HG03139 (cell line): ENCODE measurements around the gene ANO7.

Source experiments
- ATAC-seq: cut with Tn5 transposase; IDR thresholded peaks from one replicate; pipeline ENCODE4 v1.9.1; 2021; ENCODE audit not compliant: unreplicated experiment

Gene ANO7, protein sequence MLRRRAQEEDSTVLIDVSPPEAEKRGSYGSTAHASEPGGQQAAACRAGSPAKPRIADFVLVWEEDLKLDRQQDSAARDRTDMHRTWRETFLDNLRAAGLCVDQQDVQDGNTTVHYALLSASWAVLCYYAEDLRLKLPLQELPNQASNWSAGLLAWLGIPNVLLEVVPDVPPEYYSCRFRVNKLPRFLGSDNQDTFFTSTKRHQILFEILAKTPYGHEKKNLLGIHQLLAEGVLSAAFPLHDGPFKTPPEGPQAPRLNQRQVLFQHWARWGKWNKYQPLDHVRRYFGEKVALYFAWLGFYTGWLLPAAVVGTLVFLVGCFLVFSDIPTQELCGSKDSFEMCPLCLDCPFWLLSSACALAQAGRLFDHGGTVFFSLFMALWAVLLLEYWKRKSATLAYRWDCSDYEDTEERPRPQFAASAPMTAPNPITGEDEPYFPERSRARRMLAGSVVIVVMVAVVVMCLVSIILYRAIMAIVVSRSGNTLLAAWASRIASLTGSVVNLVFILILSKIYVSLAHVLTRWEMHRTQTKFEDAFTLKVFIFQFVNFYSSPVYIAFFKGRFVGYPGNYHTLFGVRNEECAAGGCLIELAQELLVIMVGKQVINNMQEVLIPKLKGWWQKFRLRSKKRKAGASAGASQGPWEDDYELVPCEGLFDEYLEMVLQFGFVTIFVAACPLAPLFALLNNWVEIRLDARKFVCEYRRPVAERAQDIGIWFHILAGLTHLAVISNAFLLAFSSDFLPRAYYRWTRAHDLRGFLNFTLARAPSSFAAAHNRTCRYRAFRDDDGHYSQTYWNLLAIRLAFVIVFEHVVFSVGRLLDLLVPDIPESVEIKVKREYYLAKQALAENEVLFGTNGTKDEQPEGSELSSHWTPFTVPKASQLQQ

DNA sequence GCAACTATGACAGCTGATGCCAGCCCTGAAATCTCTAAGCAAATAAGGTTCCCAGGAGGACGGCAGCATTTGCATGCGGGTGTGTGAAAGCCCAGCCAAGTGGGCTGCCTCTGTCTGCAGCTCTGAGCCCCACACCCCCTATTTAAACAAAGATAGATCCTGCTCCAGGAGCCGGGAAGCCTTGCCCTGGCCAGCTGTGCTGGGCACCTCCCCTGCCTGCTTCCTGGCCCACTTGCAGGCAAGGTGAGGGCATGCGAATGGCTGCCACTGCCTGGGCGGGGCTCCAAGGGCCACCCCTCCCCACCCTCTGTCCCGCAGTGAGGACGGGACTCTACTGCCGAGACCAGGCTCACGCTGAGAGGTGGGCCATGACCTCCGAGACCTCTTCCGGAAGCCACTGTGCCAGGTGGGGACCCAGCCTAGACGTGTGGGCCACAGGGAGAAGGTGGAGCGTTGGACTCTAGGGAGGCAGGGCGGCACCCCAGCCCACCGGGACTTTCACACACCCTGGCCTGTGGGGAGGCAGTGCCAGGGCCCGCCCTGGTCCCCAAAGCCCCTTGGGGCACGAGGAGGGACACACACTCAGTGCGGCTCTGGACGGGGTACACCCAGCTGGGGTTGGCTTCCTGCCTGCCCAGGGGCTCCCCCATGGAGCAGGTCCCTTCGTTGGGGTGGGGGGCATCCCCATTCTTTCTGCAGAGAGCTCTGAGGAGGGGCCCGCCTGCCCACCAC is at the start of gene ANO7:
Gene ANO7 (plus strand): TSS at position 317 of the 732 bp plus-strand sequence. CDS start 1,387 bp downstream, outside the sequence.
- no peak for ATAC-seq

DNA sequence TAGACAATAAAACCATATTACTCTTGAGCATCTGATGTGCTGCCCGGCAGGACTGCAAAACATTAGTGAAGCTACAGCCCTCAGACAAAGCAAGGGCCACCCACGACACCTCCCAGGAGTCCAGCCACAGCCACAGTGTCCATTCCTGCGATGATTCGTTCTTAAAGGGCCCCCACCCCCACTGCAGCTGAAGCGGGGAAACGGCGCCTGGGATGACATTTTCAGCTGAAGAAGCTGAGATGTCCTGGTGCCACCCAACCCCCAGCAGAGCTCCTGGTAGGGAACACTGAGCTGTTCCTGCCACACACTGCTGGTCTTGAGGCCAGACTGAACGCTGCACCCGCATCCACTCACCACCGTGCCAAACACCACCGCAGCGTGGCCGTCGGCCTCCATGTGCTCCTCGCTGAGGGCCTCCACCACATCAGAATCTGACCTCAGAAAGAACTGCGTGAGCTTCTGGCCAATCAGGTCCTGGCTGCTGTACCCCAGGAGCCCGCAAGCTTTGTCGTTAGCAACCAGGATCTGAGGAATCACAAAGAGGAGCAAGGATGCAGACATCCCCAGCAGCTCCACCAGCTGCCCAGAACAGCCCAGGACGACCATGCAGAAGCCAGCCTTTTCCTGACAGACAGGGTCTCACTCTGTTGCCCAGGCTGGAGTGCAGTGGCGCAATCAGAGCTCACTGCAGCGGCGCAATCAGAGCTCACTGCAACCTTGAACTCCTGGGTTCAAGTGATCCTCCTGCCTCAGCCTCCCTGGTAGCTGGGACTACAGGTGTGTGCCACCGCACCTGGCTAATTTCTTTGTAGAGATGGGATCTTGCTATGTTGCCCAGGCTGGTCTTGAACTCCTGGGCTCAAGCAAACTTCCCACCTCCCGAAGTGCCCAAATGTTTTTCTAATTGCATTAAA is 48.7 kb upstream of the ANO7 start:
- no peak for ATAC-seq

DNA sequence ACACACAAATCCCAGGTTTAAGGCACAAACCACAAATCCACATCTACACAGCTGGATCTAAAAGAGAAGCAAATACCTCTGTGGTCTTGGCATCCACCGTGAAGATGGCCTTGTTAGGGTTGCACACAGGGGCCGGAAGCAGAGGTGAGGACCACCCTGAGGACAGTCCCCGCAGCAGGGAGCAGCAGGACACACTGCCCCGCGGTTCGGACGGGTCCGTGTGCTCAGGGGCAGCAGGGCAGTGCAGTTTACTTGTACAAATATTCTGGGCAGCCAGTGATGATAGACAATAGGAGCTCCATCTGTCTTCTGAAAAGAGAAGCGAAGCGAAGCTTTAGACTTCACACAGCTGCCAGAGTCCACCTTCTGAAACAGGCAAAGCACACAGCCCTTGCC is 48.0 kb upstream of the ANO7 start:
- ATAC-seq = no peak

DNA sequence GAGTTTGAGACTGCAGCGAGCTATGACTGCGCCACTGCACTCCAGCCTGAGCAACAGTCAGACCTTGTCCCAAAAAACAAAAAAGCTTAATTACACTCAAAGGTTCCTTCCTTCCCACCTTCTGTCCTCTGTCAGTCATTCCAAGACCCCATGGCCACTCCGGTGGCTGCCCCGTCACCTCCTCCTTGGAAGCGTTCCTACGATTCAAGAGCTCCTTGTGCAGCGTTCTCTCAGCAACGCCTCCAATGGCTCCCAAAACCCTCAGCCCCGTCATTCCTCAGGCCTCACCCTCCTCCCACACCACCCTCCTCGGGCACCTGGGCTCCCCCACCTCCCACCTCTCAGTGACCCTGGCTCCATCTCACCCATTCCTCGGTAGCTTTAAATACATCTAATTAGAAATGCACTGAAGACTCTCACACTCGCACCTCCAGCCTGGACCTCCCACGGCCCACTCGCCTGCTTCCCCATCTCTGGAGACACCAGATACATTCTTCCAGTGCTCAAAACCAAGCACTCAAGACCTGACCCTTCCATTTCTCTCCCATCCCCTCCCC is 47.2 kb upstream of the ANO7 start:
- no peak for ATAC-seq

DNA sequence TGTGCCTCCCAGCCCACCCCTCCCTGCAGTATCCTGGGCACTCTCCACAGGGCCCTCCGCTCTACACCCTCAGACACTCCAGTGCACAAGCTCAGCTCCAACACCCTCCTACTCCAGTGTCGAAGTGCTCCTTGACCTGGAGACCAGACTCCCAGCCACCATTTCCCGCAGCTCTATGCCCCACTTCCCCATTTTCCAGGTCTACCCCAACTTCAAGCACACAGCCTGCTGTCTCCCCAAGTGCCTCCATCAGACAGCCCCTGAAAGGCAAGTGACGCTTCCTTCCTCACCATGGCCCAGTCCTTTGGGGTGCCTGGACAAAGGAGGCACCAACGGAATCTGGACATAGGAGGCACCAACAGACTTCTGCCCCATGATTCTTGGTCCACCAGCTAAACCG is 46.4 kb upstream of the ANO7 start:
- no peak for ATAC-seq

DNA sequence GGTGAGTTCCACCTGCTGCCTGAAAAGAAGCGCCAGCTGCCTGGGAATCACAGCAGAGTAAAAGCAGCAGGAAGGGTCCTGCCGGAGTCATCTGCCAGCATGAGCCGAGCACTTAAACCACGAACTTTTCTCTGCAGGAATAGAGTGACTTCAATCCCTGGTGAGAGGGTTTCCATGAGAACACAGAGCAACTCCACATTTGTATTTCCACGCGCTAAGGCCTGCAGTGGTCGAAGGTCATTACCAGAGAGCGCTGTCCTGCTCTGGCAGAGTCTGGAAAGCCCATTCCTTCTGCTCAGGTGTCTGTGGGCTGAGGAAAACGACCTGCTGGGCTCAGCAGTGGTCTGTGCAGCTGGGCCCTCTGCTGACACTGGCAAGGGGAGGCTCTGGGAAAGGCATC is 45.9 kb upstream of the ANO7 start:
- ATAC-seq = no peak

DNA sequence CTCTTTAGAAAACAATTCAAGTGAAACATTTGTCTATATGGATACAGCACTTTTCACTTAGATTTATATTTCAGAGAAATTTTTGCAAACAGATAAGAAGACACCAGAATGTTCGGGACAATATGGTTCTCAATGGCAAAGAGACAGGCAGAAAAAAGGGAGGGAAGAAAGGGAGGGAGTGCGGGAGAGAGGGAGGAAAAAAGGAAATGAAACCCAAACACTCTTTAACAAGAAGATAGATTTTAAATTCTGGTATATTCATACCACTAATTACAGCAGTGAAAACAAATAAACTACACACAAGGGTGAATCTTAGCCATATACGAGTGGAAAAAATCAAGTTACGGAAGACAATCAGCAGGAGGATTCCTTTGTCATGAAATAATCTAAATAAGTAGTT is 42.2 kb upstream of the ANO7 start:
- ATAC-seq = no peak

DNA sequence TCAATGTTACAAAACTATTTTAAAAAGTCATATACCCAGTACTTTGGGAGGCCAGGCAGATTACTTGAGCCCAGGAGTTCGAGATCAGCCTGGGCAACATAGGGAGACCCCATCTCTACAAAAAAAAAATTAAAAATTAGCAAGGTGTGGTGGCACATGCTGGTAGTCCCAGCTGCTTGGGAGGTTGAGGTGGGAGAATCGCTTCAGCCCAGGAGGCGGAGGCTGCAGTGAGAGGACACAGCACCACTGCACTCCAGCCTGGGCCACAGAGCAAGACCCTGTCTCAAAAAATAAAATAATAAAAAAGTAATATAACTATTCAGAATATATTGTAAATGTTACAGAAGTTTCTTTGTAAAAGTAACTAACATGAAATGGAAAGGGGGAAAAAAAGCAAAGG is 41.1 kb upstream of the ANO7 start:
- ATAC-seq = no peak

DNA sequence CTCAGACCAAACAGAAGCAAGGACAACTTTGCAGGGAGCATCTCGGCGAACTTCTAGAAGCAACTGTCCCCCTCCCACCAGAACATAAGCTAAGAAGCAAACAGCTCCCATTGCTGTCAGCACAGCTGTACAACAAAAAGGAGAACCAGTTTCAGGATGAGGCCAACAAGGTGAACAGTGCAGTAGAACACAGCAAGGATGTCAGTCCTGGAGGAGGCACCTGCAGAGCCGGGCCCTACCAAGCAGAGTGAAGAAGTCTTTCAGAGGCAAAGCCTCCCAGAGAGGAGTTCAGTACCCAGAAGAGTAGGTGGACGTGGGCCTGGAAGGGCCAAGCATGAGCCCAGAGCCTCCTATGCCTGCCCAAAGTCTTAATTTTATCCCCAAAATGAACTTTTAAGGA is 40.2 kb upstream of the ANO7 start:
- no peak for ATAC-seq

DNA sequence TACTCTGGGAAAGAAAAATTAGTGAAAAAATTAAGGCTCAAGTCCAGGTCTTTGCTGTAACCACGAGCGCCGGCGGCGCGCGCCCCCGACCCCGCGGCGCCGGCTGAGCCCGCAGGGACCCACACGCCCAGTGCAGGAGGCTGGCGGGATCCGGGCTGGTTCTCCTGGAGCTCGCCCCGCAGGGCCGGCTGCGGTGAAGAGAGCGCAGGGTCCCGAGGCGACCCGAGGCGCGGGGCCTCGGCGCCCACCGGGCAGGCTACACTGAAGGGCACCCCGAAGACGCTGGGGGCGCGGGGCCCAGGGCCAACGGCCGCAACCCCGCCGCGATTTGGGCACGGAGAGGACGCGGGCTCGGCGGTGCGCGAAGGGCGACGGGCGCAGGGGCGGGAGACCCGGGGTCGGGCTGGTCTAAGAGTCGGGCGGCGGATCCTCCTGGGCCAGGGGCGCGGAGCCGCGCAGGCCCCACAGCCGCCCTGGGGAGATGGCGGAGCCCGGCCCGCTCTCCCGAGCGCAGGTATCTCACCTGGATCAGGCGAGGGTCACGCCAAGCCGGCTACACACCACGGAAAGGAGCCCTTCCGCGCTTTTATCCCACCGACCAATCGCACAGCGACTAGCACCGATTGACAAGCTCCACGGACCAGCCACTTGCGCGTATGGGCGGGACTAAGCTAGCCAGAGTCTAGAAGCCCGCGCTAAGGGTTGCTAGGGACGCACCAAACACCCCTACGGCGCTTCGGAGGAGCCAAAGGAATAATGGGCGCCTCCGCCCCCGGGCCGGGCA is 39.4 kb upstream of the ANO7 start, which contains the start of gene PASK:
Gene PASK (minus strand): TSS at position 582 of the 784 bp plus-strand sequence. CDS start 6,440 bp downstream, outside the sequence.
- peak; percentile 76 for ATAC-seq

DNA sequence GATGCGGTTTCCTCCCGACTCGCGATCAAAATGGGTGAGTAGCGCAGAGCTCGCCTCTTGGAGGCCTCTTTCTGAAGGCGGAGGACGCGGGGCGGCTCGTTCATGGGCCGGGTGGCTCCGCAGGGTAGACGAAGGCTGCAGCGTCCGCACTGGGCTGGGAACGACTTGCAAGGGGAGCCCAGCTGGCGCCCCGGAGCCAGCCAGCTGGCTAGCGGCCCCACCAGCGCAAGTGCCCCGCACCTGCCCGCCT is 38.9 kb upstream of the ANO7 start:
- peak; percentile 3 for ATAC-seq

DNA sequence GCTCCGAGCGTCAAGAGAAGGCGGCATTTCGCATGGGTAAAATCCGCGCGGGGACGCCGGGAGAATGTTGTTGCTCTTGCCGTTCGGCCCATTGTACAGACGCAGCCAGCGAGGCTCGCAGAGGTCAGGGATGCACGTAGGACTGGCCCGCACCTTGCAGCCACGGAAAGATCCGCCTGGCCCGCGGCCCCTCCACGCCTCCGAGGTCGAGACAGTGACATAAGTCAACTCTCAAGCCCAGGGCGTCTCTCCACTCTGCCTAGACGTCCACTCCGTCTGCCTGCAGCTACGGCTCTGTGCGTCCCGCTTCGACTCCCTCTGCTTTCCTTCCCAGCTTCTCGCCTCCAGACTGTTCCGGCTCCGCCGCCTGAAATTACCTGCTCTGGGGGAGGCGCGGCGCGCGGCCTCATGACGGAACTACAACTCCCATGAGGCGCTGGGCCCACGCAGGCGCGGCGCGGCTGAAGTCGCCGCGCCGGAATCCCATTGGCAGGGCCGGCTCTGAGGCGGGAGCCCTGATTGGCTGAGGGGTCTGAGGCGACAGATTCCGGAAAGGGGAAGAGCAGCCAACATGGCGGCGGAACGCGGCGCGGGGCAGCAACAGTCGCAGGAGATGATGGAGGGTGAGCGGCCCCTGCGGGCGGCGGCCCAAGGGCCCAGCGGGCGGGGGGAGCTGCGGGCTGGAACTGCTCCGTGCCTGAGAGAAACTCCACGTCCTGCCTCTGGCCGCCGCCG is 38.4 kb upstream of the ANO7 start, which contains the start of gene PPP1R7:
Gene PPP1R7 (plus strand): TSS at position 543 of the 735 bp plus-strand sequence. CDS start 29 bp downstream, at position 572.
- ATAC-seq = peak; percentile 64

DNA sequence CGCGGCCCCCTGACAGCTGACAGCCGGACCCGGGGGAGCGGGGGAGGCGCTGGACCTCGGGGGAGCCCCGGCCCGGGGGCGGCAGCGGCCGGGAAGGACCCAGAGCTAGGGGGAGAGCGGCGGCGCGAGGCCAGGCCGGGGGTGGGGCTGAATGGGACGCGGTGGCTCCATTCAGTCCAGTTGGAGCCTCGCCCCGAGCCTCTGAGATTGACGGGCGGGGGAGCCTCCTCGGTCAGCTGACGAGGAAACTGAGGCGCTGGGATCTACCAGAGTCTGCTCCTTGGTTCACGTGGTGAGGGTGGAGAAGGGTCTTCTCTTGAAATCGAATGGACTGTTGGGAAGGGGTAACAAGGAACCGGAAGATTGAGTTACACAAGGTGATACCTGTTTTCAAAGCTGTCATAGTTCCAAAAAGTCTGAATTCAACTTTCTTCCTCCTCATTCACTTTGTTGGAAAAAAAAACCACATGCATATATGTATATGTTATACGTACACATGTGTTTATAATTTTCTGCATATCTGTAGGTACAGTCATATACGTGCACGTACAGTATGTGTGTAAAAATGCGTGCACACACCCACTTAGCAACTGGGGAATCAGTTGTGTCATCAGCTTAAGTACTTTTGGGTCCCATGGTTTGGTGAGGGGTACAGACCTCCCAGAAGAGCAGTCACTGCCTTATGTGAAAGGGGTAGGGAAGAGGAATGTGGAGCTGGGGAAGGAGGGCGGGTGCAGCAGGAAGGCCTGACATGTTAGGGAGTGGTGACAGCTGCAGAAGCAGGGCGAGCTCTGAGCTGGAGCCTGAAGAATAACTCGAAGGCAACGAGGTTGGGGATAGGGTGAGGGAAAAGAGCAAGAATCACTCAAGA is 37.6 kb upstream of the ANO7 start:
- no peak for ATAC-seq

DNA sequence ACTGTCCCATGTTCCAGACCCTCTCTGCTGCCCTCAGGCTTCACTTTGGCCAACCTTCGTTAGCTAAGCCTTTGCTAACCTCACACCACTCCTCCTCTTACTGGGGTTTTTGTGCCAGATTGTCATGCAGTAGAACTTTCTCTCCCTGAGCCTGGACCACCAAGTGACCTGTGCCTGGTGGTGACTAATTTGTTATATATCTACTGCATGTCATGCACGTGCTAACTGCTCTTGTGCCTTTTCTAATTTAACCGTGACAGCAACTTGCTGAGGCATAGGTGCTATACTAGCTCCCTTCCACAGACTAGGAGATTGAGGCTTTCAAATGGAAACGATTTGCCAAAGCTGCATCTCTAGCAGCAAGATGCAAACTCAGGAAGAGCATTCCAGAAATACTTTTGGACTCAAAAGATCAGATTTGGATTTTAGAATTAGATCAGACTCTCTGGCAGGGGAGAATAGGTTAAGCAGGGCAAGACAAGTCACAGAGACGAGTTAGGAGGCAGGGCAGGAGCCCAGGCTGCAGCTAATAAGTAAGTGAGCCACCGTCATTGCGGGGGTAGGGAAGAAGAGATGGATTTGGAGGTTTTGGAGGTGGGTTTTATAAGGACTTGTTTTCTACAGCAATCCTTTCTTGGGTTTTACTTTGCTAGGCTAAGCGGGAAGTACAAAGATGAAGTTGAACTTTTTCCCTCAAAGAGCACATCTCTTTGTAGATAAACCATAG is 36.4 kb upstream of the ANO7 start:
- ATAC-seq = no peak

DNA sequence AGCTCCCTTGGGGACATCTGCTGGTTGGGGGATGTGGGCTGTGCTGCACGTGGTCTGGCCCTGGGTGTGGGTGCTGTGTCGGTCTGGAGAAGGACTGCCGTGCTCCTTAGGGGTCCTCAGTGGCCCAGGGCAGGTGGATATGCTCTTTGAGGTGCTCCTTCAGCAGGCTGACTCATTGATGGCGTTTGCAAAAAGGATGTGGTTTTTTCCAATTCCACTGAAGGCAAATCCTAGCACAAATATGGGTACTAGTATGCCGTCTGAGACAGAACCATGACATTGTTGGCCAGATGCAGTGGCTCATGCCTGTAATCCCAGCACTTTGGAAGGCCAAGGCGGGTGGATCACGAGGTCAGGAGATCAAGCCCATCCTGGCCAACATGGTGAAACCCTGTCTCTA is 34.9 kb upstream of the ANO7 start:
- no peak for ATAC-seq

DNA sequence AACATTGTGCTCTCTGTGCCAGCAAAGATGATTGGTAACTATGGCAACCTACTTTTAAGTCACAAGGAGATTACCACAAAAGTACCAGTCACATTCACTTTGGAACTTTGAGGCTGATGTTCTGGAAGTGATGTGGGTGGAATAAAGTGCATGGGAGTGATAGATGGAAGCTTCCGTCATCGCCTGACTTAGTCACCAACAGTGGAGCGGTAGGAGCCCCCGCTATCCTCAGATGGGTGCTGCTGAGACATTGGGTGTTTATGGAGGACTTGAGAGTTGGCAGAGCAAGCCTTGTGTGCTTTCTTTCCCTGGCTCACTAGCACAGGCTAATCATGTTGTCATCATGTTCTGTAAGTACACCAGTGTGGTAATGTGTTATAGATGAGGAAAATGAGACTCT is 33.6 kb upstream of the ANO7 start:
- ATAC-seq = no peak

DNA sequence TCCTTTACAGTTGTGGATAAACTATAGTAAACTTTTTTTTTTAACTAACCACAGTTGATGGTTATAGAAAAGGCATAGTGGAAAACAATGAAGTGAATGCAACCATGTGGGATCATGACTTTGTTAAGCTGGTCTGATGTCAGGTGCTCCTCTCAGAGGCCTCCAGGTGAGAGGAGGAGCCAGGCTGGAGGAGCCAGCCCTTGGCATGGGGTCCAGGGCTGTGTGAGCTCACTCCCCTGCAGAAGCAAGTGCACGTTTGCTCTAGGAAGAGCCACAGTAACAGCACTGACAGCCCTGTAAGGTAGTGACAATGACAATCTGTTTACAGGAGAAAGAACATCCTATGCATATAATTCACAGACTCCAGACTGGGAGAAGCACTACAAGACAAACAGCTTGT is 32.5 kb upstream of the ANO7 start:
- ATAC-seq = no peak
